ENCODE data around the gene OGG1.

- TF ChIP-seq CTCF (IDR thresholded peaks at IDR 0.05), result no peak
- TF ChIP-seq POLR2A (IDR thresholded peaks at IDR 0.05), result no peak
Measured at GRCh38 chr3:9778143-9779074, 28.7 kb downstream of the OGG1 start.
